Lower leg skin (tissue), 3 donors: ENCODE measurements around the gene SSTR4.

Experiments used
- CTCF ChIP-seq, 3 donors: fragments of 450-650 bp; IDR thresholded peaks; one replicate each; pipeline ENCODE4 v1.5.1; 2016; ENCODE audit warnings: antibody characterized with exemption in 3 of 3, mild to moderate bottlenecking in 3 of 3, moderate library complexity in 2 of 3
- POLR2A ChIP-seq, 2 donors: fragments of 450-650 bp; IDR thresholded peaks; one replicate each; pipeline ENCODE4 v1.6.1; 2016 to 2017; ENCODE audit warnings: antibody characterized with exemption in 2 of 2, mild to moderate bottlenecking in 1 of 2, moderate library complexity in 1 of 2

- TF ChIP-seq POLR2A (IDR thresholded peaks at IDR 0.05) (no peak), CTCF (IDR thresholded peaks at IDR 0.05) (no peak)
Measured at GRCh38 chr20:23032056-23032749, 2.9 kb upstream of the SSTR4 start.
